GM18870 (cell line): ENCODE measurements around the gene OXTR.
A peak's percentile ranks its signal among the peaks of the same experiment; 100 is the strongest.

Experiments
- ATAC-seq: cut with Tn5 transposase; IDR thresholded peaks from one replicate; pipeline ENCODE4 v1.9.1; 2021; ENCODE audit warnings: moderate library complexity; ENCODE audit not compliant: unreplicated experiment

OXTR gene

DNA sequence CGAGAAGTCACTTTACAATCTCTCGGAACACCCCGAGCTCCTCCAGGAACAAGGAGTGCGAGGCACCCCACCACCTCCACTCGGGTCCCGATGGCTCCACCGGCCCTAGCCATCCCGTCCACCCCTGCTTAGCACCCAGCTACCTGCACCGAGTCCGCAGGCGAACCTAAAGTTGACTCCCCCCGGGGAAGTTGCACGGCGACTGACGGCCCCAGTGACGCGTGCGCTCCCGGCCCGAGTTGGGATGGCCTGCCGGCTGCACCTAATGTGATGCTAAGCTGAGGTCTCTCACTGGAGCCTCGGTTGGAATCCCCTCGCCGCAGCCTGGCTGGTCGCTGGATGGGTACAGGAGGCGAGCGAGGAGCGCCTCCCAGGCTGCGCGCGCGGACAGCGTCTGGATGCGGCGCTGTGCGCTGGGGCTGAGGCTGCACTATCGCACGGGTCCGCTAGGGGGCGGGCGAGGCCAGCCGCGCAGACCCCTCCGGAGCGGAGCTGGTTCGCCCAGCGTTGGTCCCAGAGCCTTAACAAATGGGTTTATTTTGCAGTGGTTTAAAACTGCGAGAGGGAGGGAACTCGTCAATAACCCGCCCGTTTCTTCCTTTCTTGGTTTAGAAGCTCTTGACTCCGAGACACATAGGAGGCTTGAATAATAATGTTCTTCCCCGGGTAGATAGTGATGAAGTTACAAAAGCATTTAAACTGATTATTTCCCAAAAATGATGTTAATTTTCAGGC is at the start of gene OXTR:
Gene OXTR, minus strand, starts transcription at position 526 of the 735 bp plus-strand sequence. CDS start 1,426 bp downstream, outside the sequence.
- peak; percentile 57 for ATAC-seq

DNA sequence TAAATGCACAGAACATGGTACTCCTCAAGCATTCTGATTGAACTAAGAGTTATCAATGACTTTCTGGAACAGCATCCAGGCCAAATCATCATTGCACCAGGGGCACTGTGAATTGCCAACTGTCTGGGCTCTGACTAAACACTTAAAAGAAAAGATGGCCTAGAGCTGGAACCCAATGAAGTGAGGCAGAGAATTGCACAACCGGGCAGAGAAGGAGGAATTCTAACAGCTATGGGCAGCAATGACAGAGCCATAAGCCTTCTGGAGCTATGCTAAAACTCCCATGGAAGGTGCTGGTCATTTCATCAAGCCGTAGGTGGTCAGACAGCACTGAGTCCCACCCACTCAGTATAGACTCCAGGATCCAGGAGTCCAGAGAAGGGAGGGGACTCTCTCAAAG is 48.1 kb upstream of the OXTR start:
- ATAC-seq = no peak

DNA sequence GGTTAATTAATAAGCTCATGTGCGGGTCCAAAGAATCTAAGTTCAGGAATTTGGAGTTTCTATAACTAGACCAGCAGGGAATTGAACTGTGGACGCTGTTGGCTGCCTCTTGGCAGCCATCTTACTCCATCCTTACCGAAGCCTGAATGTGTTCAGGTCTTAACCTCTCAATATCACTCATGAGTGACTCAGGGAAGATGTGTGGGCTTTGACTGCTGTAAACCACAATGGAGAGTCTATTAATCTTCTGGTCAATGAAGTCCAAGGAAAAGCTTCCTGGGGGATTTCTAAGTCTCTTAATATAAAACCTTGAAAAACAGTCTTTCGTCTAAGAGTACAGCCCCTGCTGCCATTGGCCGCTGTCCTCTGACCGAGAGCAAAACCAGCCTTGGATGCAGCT is 46.7 kb upstream of the OXTR start:
- no peak for ATAC-seq

DNA sequence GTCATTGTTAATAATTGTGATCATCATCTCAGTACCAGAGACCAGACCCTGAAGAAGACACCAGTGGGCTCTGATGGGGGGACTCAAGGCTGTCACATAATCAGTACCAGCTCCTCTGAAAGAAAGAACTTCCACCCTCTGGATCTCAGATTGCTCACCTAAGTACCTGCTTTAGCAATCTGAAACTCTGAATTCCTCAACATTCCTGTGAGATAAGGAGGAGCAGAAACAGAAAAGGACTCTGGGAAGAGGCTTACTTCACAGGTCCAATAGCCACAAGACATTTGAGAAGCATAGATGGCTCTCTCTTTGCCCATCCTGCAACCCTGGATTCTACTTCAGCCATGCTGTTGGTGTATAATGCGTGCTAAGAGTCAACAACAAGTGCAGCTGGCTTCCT is 44.0 kb upstream of the OXTR start:
- ATAC-seq = no peak

DNA sequence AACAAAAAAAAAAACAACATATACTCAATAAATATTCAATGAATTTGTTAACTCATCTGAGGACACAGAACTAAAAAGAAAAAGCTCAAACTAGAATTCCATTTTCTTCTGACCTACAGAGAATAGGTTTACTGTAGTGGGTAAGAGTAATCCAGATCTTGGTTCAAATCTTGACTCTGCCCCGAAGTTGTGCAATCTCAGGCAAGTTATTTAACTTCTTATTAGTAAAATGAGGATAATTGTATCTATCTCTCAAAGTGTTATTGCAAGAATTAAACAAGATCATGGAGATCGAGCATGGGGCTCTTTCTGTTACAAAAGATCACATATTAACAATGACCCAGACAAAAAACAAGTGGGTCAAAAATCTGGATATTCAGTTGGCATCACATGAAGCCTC is 41.1 kb upstream of the OXTR start:
- ATAC-seq = no peak

DNA sequence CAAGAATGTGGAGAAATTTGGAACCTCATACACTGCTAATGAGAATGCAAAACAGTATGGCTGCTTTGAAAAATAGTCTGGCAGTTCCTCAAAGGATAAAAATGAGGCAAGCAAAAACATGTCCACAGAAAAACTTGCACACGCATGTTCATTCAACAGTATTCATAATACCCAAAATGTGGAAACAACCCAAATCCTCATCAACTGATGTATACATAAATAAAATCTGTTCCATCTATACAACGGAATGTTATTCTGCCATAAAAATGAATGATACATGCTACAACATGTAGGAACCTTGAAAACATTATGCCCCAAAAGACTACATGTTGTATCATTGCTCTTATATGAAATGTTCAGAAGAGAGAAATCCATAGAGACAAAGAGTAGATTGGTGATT is 36.4 kb upstream of the OXTR start:
- no peak for ATAC-seq

DNA sequence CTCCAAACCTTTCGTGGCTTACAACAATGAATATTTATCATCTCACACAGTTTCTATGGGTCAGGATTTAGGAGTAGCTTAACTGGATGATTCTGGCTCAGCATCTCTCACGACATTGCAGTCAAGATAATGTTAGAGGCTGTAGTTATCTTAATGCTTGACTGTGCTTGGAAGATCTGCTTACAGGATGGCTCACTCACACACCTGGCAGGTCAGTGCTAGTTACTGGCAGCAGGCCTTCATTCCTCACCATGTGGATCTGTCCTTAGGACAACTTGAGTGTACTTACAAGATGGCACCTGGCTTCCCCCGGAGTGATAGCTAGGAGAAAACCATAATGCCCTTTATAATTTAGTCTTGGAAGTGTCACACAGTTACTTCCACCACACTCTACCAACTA is 32.8 kb upstream of the OXTR start:
- ATAC-seq = no peak

DNA sequence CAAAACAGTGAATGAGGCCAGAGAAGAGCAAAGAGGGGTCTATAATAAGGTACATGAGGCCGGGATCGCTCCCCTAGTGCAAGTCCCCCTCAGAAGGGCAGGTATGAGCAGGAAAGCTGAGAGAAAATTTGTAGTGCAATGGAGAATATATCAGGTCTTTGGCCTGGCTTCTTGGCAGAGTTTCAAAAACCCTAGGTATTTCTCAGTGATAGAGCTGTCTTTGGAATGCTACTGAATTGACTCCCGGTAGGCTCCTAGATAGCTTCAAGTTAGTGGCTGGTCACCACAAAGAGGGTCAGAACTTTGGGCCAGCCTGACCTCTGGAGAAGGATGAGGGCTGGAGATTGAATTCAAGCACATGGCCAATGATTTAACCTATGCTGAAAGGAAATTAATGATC is 30.6 kb upstream of the OXTR start:
- ATAC-seq = no peak

DNA sequence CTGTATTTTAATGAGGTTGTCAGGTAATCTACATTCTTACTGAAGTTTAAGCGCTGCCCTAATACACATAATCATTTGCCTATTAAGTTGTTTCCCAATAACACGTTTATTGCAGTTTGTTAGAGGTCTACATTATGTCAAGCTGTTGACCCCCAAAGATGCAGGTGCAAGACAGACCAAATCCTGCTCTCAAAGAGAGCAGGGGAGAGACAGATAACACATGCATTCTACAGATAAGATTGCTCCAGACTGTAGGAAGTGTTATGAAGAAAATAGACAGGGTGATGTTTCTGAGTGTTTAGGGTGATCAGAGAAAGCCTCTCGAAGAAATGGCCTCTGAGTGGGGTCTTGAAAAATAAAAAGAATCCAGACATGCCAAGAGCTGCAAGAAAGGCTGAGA is 24.8 kb upstream of the OXTR start:
- no peak for ATAC-seq

DNA sequence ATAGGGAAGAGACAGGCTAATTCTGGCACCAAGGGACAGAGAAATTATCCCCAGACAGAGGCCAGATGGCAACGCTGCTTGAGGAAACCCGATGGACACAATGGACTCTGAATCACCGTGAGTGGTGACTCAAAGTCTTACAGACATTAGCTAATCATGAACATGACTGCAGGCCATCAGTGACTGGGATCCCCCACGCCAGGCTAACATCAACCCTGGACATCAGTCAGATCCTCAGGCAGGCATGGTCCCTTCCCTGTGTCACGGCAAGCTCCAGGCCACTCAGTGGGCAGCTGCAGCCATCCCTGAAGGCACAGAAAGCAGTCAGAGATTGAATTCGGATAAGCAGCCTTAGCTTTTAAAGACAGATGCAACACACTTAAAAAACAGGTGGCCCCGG is 23.8 kb upstream of the OXTR start:
- no peak for ATAC-seq

DNA sequence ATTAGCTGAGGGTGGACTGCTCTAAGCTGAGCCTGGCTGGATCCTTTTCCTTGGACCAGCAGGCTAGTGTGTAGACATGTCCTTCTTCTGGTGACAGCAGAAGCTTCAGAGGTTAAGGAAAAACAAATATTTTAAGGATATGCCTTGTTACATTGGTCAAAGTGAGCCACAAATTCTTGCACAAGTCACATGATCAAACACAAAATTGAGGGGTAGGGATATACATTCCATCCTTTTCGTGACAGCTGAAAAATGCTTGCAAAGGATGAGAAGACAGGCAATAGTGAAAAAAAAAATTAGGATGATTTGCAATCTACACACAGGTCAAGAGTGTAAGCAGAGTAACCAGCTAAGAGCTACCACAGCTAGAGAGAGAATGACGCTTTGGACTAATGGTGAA is 21.1 kb upstream of the OXTR start:
- no peak for ATAC-seq

DNA sequence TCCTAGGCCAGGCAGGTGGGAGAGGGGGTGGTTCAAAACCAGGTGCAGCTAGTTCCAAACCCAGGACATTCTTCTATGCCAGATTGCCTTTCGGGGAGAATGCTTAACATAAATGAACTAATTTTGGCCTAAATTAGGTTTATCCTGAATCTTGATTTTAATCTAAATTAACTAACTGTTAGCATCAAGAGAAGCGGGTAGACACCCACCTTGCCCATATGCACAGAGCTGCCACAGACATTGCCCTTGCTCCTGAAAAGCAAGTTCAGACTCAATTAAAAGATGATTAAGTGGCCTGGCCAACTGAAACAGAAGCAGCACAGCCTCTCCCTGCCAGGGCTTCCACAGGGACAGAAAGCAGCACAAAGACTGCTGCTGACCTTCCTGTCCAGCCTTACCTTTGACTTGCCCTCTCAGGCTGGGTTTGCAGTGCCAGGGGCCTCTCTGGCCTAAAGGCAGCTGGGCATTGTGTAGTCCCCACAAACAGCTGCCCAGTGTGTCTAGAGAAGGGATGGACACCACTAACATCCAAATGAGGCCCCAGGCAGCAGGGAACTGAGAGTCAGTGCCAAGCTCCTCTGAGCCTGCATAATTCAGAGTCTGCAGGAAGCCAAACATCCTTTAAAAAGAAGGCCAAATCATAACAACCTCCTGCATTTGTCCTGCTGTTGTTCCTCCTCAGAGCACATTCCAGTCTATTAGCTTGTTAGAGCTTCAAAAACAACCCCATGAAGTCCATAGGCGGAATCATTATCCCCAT is 15.4 kb upstream of the OXTR start:
- ATAC-seq = no peak

DNA sequence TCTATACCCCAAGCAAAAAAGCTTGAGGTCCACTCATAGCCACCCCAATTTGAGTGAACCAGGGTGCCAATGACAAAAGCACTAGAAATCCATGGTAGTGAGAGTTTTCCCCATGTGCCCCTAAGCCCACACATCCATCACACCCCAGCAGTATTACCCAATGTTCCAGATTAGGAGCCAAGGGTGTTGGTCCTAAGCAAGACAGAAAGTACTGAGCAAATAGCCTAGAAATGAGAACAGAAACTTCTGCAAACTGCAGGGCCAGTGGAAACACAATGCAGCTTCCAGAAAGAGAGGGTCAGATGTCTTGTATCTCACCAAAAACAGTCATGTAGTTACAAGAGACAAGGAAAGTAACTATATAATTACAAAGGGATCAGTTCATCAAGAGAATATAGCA is 10.9 kb upstream of the OXTR start:
- no peak for ATAC-seq

DNA sequence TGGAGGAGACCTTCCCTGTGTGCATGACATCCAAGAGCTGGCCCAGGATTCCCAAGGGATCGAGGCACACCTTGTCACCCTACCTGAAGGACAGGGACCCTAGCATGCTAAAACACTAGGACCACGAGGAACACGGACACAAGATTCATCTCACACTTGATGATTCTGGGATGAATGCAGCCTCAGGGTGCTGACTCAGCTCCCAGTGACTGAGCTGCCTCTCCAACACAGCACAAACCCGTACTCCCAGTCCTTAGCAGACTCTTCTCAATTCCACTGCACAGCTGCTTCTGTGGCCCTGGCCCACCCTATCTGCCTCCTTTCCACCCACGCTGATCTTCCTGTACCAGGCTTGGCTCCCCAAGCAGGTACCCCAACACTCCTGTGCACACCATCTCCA is 9.1 kb upstream of the OXTR start:
- no peak for ATAC-seq

DNA sequence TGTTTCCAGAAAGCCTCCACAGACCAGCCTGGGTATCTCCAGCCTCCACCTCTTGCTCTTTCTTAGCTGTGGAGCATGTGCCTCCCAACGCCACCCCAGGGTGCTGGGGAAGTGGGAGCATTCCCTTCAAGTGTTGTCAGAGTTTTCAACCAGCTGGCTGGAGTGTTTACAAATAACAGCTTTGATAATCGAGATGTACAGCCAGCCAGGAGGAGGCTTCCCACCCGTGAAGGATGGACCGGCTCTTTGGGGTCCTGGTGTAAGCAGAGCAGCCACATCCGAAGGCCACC is 8.5 kb upstream of the OXTR start:
- no peak for ATAC-seq

DNA sequence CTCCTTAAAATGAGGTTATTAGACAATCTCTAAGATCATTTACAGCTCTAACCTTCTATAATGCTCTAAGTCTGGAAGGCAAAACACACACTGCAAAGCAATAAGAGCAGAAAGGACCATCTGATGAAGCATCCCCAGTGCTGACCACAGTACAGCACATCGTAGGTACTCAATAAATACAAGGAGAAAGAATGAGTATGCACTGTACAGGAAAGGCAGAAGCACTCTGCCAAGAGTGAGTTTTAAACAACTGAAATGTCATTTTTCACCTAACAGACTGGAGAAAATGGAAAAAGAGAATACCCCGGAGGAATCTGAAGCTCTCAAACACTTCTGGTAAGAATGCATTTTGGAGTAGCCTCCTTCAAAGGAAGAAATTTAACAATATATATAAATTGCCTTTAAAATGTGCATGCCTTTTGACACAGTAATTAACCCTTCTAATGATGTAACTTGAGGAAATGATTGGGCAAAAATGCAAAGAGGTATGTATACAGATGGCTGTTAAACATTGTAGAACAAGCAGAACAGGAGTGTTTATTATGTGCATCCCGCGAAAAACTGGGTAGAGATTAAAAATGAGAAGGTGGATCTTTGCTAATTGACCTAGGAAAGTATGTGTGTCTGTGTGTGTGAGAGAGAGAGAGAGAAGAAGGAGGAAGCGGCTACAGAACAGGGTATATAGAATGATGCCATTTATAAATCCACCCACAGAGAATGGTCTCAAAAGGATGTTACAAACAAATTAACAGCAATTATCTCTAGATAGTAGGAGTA is 8.0 kb upstream of the OXTR start:
- peak; percentile 47 for ATAC-seq

DNA sequence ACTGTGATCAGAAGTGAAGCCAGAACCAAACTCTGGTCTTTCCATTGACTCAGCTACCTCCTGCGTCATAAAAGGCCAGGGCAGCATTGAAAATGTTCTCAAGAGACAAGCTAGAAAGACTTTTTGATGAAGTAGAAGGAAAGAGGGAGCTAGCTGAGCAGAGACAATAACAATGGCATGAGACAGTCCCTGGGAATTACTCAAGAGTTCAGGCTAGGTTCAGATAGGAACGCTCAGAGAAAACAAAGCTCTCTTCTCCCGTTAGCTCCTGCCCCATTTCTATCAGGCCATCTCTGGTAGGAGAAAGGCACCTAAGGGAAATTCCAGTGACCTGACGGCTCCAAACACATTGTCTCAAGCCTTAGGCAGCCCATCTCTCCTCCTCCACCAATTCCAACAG is 7.0 kb upstream of the OXTR start:
- ATAC-seq = no peak

DNA sequence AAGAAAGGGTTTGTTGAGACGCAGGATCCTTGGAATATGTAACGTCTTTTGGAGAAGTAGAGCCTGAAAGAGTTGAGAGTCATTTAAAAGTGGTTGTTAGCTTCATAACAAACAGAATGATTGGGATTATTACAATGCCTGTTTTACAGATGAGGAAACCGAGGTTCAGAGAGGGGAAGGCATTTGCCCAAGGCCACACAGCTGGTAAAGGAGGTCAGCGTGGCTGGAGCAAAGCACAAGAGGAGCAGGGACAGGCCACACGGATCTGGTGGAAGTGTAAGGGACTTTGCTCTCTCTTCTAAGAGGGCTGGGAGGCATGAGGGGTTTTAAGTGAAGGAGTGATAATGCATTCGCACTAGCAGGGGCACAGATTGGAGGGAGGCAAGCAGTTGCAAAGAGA is 6.2 kb upstream of the OXTR start:
- no peak for ATAC-seq

DNA sequence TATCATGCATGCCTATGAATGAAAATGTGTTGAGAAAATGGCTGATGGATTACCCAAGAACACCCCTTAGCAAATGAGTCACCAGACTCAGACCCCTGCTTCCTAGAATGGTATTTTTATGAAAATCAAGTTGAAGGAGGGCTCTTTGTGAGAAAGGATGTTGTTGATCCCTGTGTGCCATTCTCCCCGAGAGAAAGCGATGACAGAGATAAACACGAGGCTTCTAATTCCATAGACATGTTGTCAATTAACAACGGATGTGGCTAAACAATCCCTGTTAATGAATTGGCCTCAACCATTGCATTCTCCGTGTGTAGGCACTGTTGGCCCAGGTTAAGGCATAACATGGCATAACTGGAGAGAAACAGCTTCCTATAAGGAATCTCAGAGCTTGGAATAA is 5.8 kb upstream of the OXTR start:
- ATAC-seq = no peak

DNA sequence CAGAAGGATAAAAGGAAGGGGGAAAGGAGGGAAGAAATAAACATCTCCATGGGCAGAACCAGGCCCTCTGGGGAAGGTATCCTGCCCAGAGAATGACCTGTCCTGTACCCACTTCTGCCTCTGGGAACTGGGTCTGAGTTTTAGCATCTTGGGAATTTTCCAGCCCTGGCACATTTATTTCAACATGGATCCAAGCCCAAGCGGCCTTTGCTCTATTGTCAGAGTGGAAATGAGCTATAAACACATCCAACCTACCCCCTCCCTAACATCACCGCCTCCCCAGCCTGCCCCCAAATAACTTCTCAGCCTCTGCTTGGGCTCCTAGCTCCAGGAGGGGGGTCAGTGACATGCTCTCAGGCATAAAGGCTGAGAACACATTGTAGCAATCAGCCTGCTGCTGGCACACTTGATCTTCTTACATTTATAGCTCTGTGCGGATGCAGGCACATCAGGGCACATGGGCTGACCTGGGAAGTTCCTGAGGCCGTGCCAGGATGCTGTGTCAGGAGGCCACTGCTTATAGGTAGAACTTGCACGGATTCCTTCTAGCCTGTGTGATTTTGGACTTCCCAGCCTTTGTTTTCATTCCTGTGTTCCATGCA is 4.6 kb upstream of the OXTR start:
- ATAC-seq = no peak

DNA sequence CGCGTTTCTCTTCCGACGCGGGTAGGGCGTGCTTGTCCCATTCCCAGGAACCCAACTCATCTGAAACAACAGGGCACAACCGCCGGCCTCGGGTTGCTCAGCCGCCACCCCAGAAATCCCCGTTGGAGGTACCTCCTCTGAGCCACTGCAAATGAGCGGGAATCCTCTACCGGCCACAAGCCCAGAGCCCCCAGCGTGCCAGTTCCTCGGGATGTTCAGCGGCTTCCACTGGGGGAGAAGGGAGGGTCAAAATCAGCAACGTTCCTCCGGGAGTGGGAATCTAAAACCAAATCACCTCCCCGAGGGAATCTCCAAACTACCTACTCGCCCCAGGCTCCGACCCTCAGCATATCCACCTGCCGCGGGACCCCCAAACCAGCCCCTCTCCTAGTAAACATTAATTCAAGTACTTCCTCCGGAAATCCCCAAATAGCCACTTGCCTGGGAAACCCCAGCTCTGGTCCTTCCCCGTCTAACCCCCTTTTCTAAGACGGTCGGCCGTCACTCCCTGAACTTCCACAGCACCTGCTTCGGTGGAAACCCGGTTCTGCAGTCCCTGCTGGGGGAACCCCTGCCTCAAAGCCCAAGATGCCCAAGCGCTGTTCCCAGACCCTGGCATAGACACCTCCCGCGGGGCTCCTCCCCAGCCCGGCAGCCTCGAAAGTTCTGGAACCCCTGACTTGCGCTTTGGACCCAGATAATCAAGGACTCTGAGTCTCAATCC is 887 bp downstream of the OXTR start:
- peak; percentile 24 for ATAC-seq
